Dedifferentiated amniotic fluid mesenchymal stem cell (primary cell): Measurements from ENCODE around the gene FARP1.

Experiments
- DNase-seq: peaks from one replicate; pipeline ENCODE4 v3.0.0-alpha.2; 2016; ENCODE audit errors: extremely low spot score

The FARP1 gene

DNA sequence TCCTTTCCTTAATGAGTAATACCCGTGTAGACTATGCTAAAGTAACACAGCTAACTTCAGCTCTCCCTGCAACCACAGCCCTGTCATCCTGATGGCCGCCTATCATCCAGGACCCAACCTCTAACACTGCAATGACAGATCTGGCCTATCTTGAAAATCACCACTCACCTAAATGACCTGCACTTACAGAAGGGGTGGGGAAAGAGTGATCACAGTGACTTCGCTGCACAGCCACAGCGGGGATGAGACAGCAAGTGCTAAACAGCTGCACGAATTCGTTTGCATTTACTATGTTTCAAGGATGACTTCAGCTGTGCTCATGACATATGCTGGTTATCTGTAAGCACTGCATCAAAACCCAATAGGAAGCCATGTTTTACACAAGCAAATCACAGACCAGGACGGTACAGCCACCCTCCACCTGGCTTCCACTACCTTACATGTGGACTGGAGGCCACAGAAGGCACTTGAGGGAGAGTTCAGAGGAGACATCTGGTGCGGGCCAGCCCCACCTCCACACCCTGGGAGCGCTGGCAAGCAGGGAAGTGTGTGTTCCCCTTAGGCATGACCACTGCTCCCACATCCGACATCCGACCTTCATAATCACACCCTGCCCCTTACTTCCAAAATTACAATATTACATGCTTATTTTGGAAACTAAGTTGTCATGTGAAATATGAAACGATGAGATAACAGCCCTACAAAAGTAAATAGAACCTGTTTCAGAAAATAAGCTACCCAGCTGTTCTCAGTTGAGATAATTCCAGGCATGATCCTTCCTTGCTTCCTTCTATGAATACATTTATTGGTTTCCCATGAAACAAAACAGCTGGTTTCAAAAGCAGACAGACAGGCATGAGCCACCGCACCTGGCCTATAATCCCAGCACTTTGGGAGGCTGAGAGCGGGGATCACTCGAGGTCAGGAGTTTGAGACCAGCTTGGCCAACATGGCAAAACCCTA lies 338.3 kb downstream of the FARP1 start:
- DNase-seq, result no peak

DNA sequence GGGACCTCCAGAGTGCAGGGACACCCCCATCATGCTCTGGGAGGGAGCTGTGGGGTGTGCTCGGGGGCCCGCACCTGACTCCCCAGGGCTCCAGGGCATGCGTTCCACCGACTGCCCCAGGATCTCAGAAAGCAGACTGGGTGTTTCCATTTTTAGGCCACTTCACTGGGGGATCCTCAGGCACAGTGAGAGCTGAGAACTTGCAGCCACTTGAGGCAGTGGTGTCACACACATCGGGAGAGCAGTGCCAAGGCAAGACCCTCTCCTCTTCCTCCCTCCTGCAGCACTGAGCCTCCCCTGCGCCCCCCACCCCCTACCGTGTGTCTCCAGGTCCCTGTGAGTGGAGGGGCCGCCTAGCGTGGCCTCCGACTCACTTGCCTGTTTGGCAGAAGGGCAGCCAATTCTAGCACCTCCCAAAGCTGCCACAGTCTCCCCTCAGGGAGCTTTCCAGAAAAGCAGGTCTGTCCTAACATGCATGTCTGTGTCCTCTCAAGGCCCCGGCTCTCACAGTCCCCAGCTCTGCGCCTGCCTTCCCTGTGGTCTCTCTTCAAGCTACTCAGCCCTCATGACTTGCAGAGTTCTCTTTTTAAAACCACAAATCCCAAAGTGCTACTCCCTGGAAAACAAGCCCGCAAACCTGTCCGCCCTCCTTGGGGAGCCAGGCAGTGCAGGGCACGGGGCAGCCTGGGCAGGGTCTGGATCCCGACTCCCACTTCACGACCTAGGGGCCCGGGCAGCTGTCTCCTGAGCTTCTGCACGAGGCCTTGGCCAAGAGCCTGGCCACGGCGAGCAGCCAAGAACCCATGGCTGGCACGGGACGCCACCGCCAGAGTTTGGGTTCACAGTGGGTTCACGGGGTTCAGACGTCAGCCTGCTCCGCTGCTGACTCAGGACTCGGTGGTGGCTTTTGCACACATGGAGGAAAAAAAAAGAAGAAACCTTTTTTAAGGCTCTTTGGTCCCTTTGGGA lies 339.9 kb downstream of the FARP1 start:
- no peak for DNase-seq

DNA sequence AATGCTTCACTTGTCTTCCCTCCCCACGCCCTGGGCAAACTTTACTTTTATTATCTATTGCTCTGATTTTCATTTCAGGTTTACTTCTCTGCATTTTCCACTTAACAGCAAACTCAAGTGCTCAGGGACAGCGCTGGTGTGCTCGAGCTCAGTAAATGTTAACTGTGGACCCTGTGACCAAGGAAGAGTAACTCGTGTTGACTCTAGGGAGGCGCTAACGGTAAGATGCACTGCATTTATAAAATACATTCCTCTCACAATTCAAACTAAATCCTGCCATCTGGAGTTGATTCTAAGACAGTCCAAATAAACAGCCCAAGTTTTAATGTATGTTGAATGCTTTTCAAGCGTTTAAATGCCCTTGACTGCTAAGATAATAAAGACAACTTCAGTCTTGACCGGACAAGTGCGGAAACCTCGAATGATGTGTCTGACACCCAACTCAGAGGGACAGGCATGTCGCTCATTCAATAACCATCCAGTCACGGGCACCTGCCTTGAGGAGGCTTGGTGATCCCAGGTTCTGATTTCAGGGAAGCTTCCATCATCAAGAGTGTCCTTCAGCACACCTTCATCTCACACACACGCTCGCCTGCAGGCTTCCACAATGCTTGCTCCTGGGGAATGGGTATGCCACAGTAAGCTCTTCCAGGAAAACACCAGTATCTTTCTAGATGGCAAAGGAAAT lies 340.9 kb downstream of the FARP1 start:
- peak; percentile 36 for DNase-seq

- peak; percentile 88 for DNase-seq
Measured at GRCh38 chr13:98484289-98485219, 341.7 kb downstream of the FARP1 start.

DNA sequence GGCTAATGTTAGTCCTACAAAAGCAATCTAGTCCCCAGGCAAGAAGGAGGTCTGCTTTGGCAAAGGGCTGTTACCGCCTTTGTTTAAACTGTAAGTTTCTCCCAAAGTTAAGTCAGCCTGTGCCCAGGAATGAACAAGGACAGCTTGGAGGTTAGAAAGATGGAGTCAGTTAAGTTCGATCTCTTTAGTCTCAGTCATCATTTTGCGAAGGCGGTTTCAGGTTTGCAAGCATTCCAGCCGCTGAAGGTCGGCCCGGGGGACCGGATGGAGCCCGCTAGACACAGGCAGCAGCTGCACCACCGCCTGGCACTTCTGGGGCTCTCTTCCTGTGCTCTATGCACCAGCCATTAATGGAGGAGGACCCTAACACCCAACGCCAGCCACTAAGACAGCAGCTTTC lies 342.7 kb downstream of the FARP1 start:
- DNase-seq, result no peak

- DNase-seq, result no peak
Measured at GRCh38 chr13:98486412-98486811, 343.5 kb downstream of the FARP1 start.

- DNase-seq, result no peak
Measured at GRCh38 chr13:98487016-98487415, 344.1 kb downstream of the FARP1 start.

DNA sequence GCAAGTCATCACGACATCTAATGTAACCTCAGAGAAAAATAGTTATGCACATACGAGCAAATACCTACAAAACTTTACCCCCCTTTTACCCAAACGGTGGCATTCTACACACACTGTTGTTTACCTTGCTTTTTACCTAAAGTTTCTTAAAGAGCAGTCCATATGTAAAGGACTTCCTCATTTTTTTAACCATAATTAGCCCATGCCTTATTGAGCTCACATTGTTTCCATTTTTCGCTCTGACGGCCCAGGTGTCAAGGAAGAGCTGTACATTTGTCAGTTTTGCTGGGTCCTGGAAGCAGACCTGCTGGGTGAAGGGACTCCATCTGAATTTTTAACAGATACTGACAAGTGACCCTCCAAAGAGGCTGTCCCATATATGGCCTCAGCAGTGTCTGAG lies 344.6 kb downstream of the FARP1 start:
- no peak for DNase-seq

DNA sequence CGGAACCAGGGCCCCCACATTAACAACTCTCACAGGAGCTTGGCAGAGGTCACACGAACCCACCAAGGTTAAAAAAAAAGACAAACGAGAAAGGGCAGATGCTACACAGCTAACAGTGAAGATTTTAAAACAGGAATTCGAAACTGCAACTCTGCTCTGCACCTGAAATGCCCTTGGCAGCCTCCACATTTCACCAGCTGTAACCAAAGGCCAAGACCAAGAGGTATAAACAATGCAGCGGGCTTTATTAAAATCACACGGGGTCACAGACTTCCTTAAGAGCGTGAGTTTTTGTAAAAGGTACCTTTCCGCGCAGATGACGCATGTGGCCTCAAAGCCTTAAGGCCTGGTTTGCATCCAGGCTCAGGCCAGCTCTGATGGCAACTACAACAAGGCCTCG lies 345.8 kb downstream of the FARP1 start:
- DNase-seq, result no peak

DNA sequence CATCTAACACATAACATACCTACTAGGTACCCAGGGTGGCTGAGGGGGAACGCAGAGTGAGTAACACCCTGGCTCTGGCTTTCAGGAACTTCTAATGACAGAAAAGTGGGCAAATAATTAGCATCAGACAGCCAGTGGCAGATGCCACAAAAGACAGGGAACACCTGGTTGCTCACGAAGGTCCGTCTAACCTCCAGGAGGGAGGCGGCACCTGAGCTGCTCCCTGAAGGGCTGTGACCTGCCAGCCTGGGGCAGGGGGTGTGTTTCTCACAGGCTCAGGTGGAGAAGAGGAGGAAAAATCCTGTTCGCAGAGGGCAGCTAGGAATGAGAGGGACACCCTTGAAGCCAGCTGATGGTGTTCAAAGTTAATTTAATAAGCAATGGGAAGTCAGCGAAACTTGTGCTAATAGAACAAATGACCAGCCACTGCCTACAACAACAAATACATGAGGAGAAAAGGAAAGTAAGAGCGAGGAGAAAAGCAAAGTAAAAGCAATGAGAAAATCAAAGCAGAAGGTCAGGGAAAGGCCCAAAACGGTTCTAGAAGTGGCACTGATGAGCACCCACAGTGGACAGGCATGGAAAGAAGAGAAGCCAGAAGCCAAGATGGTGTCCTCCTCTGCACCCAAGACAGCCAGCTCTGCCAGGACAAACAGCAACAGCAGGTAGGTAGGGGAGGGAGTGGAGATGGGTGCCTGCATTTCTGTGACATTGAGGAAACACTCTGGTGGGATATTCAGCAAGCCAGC lies 346.7 kb downstream of the FARP1 start:
- no peak for DNase-seq

GRCh38 chr13:98490195-98490836 lies 347.4 kb downstream of the FARP1 start:
- no peak for DNase-seq

GRCh38 chr13:98490866-98491265 lies 348.0 kb downstream of the FARP1 start:
- DNase-seq, result no peak

DNA sequence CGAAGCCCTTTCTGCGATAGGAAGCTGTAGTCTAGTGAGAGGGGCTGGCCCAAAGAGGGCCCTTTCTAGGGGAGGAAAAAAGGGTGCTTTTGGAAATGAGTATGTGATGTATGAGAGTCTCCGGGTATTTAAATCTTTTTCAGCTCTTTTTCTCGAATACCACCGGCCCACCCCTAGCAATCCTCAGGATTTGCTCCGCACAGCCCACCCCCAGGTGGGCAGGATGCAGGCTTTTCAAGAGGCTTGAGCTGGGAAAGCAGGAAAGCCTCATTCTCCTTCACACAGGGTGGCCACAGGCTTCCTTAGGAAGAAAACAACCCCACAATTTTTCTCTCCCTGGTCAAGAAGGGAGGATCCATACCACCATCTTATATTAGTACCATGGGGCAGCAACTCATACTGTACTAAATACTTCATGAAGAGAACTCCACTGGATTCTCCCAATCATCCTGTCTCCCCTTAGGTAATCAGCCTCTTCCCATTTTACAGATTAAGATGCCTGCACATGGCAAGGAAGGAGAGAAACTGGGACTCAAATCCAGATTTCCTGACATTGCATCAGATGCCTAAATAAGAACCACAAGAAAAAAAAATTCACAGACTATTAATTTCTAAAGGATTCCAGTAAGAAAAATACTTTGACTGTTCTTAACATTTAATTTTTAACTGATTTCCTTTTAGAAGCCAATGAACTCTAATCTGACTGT lies 349.6 kb downstream of the FARP1 start:
- DNase-seq, result peak; percentile 52

- no peak for DNase-seq
Measured at GRCh38 chr13:98493042-98493712, 350.3 kb downstream of the FARP1 start.

DNA sequence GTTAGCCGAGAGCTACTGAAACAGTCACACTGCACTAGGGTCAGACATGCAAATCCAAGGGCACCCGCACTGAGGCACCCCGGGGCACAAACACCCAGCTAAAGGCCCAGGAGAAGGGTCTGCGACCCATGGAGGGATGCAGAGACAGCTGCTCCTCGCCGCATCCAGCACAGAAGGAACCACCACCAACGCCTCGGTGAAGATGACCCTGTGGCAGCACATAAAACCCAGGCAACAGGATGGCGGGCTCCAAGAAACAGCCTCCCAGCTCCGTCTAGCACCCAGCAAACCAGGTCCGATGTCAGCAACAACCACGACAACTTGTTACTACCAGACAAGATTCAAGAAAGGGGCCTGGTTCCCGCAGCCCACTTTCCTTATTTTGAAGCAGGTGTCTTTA lies 351.9 kb downstream of the FARP1 start:
- DNase-seq, result no peak

GRCh38 chr13:98495627-98496478 lies 353.0 kb downstream of the FARP1 start:
- no peak for DNase-seq

- no peak for DNase-seq
Measured at GRCh38 chr13:98496479-98496791, 353.5 kb downstream of the FARP1 start.

DNA sequence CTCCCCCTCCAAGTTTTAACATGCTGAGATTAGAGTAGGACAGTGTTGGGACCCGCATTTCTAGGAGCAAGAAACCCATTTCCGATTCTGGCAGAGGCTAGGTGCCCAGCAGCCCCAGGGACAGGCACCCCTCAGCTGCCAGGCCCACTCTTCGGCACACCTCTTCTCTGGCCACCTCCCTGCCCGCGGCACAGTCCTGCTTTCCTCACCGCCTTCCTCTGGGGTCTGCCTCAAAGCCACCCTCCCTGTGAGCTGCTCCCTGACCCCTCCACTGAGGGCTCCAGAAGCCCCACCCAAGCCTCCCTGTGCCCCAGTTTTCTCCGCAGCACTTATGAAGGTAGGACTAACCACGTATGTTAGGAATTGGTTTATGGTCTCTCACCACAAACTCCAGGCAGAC lies 354.1 kb downstream of the FARP1 start:
- DNase-seq, result no peak
